GM18868 (cell line): Measurements from ENCODE around the gene CDC45.
A peak's percentile ranks its signal among the peaks of the same experiment; 100 is the strongest.
"Not testable (repeated sequence)": the region's sequence is repeated elsewhere in the genome, so short reads cannot be mapped to it uniquely, and the experiment has no call there.

Source experiments
- ATAC-seq: cut with Tn5 transposase; IDR thresholded peaks from one replicate; pipeline ENCODE4 v1.9.1; 2021; ENCODE audit warnings: mild to moderate bottlenecking, moderate library complexity; ENCODE audit not compliant: unreplicated experiment

The CDC45 gene, protein sequence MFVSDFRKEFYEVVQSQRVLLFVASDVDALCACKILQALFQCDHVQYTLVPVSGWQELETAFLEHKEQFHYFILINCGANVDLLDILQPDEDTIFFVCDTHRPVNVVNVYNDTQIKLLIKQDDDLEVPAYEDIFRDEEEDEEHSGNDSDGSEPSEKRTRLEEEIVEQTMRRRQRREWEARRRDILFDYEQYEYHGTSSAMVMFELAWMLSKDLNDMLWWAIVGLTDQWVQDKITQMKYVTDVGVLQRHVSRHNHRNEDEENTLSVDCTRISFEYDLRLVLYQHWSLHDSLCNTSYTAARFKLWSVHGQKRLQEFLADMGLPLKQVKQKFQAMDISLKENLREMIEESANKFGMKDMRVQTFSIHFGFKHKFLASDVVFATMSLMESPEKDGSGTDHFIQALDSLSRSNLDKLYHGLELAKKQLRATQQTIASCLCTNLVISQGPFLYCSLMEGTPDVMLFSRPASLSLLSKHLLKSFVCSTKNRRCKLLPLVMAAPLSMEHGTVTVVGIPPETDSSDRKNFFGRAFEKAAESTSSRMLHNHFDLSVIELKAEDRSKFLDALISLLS

DNA sequence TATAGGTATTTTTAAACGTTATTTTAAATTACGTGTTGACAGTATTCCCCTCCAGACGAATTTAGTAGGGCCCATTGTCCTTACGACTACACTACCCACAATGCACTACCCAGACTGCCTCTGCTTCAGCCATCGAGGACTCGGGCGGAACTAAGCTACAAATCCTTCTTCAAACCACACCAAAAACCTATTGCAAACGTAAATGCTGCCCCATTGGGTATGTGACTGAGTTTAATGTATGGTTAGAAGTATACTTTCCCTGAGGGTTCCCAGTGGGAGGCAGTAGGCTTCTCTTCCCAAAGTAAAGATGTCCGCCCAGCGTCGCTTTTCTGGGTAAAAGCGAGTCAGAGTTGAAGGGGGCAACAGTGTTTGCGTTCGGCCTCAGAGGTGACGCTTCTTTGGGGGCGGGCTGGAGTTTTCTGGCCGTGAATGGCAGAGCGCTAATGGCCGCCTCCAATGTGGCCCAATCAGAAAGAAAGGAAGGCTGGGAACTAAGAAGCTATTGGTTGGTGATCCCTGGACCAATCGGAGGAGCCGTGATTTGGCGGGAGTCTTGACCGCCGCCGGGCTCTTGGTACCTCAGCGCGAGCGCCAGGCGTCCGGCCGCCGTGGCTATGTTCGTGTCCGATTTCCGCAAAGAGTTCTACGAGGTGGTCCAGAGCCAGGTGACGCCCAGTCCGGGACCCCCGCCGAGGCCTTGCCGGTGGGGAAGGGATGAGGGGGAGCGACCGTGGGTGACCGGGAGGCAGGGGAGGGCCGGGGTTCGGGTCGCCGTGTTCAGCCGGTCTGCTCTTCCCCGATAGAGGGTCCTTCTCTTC lies at the start of gene CDC45:
TSS of gene CDC45 (plus strand) at position 566 of the 818 bp plus-strand sequence. CDS start at position 615, 49 bp downstream.
- peak; percentile 89 for ATAC-seq

DNA sequence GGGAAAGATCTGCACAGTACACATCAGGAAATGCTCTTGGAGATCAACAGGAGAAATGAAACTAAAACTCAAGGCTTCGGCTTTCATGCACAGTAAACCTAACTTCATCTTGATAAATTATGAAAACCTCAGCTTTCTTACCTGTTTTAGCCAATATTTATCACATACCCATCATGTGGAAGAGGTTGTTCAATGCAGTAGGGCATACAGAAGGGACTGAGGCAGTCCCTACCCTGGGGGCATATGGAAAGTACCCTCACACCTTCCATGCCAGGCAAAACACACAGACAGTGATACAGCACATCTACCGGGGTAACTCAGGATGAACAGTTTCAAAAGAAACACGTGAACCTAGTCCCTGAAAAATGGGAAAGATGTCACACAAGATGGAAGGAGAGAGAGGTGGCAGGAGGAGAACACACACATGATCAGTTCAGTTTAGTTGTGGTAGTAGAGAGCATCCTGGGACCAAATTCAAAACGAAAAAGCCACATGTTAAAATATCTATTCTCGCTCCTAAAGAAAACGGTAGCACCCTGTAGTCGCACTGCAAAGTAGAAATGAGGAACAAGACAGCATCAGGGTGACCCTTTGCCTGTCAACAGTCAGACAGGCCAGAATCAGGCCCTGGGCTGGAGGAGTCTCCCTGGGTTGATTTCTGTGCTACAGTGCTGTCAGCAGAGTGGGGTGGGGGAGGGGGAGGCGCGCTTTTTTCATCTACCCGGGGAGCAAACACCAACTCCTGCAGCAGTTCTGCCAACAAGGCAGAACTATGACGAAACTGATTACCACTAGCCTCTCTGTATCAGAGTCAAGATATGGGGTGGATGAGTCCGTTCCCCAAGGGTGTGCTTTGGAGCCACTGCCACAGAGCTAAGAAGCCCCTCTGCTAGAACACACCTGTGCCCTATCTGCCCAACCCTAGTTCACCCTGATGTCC lies 49.5 kb upstream of the CDC45 start:
- ATAC-seq = no peak

DNA sequence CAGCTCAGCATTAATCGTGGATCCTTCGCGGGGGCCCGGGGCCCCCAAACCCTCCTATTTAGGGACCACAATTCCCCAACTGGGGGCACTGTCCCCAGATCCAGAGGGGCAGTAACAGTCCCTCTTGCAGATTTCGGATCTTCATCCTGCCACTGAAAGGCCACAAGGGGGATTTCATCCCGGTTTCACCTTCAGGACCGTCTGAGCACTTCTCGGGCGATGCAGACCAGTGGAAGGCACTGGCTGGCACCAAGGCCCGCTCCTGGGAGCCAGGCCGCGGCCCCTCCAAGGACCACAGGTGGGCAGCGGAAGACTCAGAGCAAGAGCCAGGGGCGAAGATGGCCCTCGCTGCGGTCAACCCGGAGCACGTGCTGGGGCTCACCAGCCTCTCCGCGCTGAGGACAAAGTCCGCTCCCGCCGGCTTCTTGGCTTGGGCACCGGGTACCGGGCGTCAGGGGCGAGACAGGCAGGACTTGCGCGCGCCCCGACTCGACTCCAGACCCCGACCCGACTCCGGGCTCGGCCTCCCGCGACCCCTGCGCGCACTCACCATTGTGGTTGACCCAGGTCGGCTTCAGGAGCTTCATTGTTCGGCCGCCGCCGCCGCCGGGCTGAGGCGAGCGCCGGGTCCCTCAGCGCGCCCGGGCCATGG lies 48.7 kb upstream of the CDC45 start:
- no peak for ATAC-seq

DNA sequence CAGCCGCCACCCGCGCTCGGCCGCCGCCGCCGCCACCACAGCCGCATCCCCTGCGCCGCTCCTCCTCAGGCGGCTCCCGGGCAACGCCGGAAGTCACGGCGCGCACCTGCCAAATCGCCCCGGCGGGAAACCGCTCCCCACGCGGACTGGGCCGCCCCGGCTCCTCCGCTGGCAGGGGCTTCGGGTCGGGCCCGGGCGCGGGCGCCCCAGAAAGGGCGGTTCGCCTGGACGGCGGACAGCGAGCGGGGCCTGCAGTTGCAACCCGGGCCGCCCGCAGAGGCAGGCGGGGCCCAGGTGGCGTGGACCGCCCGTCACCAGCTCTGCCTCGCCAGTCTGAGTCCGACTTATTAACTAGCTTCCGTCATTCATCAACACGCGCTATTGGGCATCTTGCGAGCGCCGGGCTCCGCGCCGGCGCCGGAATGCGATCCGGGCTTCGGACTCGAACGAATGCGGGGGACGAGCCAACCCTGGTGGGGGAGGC lies 48.0 kb upstream of the CDC45 start, which contains the start of gene HIRA:
TSS of gene HIRA (minus strand) at position 85 of the 484 bp plus-strand sequence. CDS start 257 bp downstream, outside the sequence.
- peak; percentile 37 for ATAC-seq

DNA sequence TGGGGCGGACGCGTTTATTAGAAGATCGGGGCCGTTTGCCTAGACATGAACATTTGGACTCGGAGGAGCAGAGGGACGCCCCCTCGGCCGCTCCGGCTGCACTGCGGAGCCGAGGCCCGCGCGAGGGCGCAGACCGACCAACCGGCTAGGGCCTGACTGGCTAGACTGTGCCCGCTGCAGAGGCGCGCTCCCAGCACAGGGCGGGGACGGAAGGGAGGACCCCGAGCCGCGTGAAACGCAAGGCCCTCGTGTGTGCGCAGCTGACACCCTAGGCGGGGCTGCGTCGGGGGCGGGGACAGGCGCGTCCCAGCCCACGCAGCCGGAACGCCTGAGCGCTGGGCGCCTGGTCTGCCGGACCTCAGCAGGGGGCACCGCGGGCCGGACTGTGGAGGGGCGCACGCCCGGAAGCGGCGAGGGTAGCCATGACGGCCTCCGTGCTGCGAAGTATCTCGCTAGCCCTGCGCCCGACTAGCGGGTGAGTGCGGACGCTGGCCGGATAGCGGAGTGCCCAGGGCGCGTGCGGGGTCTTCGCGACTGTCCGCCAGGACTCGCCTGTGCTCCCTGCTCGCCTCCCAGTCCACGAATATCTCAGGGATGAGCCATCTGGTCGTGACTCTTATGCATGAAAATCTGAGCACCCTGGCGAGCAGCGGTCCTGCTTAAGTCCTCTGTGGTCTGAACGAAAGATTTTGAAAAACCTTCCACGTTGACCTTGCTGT lies 47.4 kb upstream of the CDC45 start, which contains the start of gene MRPL40:
TSS of gene MRPL40 (plus strand) at position 413 of the 719 bp plus-strand sequence. CDS start at position 423, 10 bp downstream.
- peak; percentile 82 for ATAC-seq

DNA sequence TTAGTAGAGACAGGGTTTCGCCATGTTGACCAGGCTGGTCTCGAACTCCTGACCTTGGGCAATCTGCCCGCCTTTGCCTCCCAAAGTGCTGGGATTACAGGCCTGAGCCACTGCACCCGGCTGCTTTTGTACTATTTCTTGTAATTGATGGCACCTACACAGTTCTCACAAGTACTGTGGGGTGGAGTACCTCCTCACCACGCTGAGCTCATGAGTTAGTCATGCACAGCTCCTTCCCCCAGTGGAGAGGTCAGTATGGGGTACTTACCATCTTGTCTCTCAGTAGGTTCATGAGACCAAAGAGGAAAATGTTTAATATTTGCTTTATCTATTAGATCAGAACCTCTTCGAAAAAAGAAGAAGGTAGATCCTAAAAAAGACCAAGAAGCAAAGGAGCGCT lies 45.3 kb upstream of the CDC45 start:
- ATAC-seq = no peak

DNA sequence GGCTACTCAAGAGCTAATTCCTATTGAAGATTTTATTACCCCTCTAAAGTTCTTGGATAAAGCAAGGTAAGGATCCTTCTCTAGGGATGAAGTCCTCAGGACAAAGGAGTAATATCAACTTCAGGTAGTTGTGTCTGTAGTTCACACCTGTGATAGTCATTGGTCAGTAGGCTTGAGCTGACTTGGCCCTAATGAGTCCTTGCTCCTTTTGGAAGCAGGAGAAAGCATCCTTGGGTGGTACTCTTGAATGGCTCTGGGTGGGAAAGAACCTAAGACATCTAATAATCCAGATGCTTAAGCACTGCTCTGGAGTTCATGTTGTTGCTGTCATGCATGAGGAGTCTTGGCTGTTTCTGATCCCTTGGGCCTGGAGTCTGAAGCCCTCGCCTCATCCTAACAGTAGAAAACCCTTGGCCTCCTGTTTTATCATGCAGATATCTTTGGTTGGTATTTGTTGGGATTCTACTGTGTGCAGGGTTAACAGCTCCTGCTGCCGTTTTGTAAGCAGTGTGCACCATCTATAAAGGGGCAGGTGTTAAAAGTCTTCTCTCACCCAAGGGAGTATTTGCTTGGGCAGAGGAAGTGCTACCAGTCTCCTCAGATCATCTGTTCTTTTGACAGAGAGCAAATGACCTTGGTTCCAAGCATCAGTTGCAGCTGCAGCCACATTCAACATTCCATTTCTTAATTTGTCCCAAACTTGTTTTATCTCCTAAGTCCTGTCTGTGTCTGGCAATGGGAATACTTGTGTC lies 44.7 kb upstream of the CDC45 start:
- ATAC-seq = no peak

DNA sequence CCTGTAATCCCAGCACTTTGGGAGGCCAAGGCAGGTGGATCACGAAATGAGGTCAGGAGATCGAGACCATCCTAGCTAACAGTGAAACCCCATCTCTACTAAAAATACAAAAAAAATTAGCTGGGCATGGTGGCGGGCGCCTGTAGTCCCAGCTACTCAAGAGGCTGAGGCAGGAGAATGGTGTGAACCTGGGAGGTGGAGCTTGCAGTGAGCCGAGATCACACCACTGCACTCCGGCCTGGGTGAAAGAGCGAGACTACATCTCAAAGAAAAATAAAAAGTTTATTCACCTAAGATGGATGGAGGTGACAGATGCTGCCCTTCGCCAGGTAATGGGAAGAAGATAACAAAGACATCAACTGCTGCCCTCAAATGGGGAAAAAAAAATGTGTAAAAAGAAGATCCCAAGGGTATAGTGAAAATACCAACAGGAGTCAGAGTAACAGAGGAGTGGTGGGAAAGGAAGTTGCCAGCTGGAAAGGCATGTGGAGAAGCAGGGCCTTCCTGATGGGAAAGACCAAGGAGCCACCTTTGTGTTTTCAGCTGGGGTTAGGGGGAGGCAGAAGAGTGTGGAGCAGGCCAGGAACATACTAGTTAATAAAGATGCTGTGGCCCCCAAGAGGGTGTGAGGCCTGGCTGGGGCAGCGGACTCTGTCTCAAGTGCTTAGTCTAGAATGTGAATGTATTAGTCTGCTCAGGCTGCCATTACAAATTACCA lies 43.1 kb upstream of the CDC45 start:
- not testable (repeated sequence) for ATAC-seq

DNA sequence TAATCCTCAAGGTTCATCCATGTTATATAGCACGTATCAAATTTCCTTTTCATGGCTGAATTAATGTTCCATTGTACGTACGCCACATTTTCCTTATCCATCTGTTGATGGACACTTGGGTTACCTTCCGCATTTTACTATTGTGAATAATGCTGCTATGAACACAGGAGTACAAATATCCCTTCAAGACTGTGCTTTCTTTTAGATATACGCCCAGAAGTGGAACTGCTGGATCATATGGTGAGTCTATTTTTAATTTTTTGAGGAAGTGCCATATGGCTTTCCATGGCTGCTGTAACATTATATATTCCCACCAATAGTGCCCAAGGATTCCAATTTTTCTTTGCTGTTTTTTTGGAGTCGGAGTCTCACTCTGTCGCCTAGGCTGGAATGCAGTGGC lies 41.4 kb upstream of the CDC45 start:
- no peak for ATAC-seq

DNA sequence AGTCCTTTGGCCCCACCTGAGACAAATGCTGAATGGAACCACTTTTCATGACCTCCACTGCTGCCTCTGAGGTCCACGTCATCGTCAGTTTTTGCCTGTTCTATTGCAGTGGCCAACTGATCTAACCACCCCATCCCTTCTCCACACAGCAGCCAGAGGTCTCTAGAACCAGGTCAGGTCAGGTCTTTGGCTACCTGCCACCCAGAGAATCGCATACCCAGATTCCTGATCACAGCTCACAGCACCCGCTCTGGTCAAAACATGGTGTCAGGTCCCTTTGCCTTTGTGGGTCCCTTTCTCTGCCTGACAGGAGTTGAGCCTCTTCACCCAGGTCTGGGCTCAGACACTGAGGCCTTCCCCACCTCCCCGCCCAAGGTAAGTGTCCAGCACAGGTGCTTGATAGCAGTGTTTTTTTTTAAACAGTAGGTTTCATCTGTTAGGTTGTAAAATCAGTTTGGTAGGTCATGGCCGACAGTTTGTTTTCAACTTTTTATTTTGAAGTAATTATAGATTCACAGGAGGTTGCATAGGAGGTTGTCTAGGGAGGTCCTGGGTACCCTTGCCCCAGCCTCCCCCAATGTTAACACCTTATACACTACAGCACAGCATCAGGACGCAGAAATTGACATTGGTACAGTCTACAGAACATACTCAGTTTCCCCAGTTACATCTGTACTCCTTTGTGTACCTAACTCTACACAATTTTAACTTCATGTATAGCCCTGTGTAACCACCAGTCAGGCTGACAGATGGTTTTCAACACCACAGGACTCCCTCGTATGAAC lies 39.1 kb upstream of the CDC45 start:
- no peak for ATAC-seq

DNA sequence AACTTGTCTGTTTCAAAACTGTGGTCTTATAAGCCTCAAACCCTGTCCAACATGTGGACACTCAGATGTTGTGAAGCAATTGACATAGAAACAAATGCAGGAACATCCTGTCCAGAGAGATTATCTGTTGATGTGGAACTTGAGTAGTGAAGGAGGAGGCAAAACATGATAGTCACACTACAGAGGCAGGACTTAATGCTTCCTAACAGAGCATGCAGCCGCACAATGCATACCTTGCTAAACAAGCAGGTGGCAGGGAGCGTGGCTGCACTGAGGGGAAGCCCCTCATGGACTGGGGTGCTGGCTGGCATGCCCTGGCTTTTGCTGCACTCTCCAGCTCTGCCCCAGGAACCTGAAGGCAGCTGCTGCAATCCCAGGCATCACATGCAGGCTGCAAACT lies 37.6 kb upstream of the CDC45 start:
- ATAC-seq = no peak

DNA sequence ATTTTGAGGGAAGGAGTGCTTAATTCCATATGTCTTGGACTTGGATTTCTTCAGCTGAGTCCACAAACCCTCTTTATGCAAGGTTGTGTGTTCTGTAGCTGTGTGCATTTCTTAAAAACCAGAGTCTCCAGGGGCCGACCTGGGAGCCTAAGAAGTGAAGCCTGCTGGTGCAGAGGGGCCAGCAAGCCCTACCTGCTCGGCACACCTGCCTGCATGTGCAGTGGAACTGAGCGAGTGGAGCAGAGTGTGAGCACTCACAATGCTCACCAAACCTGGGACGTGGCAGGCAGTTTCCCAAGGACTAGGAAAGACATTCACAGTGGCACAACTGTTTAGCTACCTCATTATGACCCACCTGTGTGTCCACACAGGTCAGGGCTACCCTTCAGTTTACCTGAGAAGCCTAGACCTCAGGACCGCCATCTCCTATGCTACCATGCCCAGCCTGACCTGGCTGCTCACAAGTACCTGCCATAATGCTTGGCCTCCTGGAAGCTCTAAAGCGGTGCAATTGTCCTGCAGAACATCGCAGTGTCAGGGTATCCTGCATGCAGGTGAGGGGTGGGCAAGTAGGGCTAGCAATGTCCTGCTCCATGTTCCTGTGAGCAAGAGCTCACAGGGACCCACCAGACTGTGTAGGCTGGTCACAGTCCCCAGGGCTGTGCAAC lies 36.0 kb upstream of the CDC45 start:
- no peak for ATAC-seq

DNA sequence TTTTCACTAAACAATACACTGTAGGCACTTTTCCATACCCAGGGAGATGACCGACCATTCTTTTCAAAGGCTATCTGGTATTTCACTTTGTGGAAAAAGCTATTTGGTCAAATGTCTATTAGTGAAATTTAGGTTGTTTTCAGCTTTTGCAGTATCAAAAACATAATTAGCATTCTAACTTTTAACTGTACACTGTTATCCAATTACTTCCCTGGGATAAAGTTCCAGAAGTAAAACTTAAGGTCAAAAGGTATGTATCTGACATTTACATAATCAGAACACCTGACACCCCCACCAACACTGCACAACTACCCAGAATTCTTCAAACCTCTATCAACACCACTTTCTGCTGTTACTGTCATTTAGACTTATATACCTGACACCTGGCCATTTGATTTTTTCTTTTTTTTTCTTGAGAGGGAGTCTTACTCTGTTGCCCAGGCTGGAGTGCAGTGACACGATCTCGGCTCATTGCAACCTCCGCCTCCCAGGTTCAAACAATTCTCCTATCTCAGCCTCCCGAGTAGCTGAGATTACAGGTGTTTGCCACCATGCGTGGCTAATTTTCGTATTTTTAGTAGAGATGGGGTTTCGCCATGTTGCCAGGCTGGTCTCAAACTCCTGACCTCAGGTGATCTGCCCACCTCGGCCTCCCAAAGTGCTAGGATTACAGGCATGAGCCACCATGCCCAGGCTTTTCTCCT lies 34.3 kb upstream of the CDC45 start:
- ATAC-seq = not testable (repeated sequence)

DNA sequence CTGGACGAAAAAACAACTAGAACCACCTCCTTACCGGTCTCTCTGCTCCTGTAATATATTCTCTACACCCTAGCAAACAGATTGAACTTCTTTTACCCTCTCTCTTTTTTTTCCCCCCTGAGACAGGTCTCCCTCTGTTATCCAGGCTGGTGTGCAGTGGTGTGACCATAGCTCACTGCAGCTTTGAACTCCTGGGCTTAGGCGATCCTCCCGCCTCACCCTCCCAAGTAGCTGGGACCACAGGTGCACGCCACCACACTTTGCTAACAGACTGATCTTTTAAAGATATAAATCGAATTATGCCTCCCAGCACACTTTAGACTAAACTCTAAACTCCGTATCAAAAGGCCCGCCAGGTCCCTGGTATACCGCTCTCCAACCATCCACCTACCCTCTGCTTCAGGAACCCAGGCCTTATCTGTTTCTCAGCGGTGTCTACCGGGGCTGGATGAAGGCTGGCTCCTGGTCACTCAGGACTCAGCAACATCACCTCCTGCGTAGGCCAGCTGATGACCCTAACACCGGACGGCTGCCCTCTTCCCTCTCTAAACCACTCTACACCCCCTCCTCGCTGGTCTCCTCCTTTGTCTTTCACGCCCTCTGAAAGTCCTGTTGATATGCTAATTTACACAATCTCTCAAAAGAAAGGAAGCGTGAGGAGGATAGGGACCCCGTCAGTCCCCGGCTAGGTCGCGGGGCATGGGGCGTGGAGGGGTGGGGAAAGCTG lies 33.0 kb upstream of the CDC45 start:
- no peak for ATAC-seq
